K562 treated with DMSO at 1 percent for 4 hours (cell line): ENCODE measurements around the gene PIM1. TPM values are rescaled to one million over a fixed set of nuclear protein-coding genes. Genes with fewer than 3 reads are reported as not detected.

Source experiments
- total RNA-seq: library from RNA; unstranded; fragments of 300-600 nt; gene quantifications from 2 replicates; pipeline ENCODE4 v1.2.3, GENCODE V29; 2022; ENCODE audit not compliant: insufficient read depth

Gene PIM1
- 166 and 184 TPM in 2 replicates for total RNA-seq

GRCh38 chr6:37169496-37170272, at the start of gene PIM1:
PIM1 (plus strand) TSS chr6:37170152; CDS start chr6:37170576, 424 bp downstream.

Other genes starting within 250 kb of the PIM1 start
- 0.46 and 4.2 TPM in 2 replicates for gene PI16, start 215.4 kb upstream of the PIM1 start, total RNA-seq
- gene MTCH1, start 184.0 kb upstream of the PIM1 start, total RNA-seq, result 237 and 251 TPM in 2 replicates
- not detected in 2 replicates for gene FGD2, start 164.5 kb upstream of the PIM1 start, total RNA-seq
- gene TBC1D22B, start 87.6 kb downstream of the PIM1 start, total RNA-seq, result 17.4 and 18.4 TPM in 2 replicates
- 1.8 TPM in 1 of 2 replicates, not detected in the other for gene TMEM217, start 88.0 kb downstream of the PIM1 start, total RNA-seq
- 17.7 and 18.1 TPM in 2 replicates for gene RNF8, start 183.8 kb downstream of the PIM1 start, total RNA-seq